ENCODE results near the gene QPCTL. TPM values are rescaled to one million over a fixed set of nuclear protein-coding genes. Genes with fewer than 3 reads are reported as not detected.
A peak's percentile ranks its signal among the peaks of the same experiment; 100 is the strongest.

Gene QPCTL
- total and polyA plus RNA-seq, 2 donors (not counting 1 experiment from before 2014, with no cell fraction given), result 9.4 to 50.9 TPM

DNA sequence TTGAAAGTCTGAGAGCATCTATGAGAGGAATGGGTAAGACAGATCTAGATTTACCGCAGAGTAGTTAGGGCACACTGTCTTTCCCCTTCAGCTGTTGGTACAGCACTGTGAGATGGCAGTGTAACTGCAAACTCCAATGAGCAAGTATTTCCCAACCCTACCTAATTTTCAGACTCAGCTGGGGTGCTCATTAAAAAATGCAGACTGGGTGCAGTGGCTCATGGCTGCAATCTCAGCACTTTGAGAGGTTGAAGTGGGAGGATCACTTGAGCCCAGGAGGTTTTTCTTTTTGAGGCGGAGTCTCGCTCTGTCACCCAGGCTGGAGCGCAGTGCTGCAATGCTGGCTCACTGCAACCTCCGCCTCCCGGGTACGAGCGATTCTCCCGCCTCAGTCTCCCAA is 12.6 kb downstream of the QPCTL start:
- Mint-ChIP-seq H3K27me3 (no peaks in the 10 kb centered on the region), H3K9me3 (ENCODE audit: insufficient read depth) (no peaks in the 10 kb centered on the region), H3K27ac (no peak overlapping the region), H3K4me1 (peaks cover 28% of the 10 kb centered on the region), H3K4me3 (no peak overlapping the region)
- ChIA-PET POLR2A (interaction anchor here (2.0 kb wide), 1 partner anchor 12 kb away, joined by 9 read pairs; no protein-coding TSS in a partner anchor), CTCF (interaction anchor here (0.7 kb wide), 1 partner anchor 12 kb away, joined by 5 read pairs; the partner anchor contains the start of gene QPCTL)
- Histone ChIP-seq H4K20me1 (ENCODE audit: control insufficient read depth, insufficient read depth, low read length, poor library complexity, severe bottlenecking) (no peaks in the 10 kb centered on the region), H3K9me3 (ENCODE audit: control extremely low read depth in 1 of 3, control insufficient read depth in 2 of 3, insufficient read depth in 1 of 3, low read length in 2 of 3) (no peaks in the 10 kb centered on the region), H3K9ac (ENCODE audit: low read length) (no peak overlapping the region), H2AFZ (ENCODE audit: insufficient read depth, low read depth, low read length, poor library complexity, severe bottlenecking) (no peak overlapping the region), H3K79me2 (ENCODE audit: control insufficient read depth, insufficient read depth, low read length) (peaks cover 17% of the 10 kb centered on the region), H3K4me1 (ENCODE audit: control insufficient read depth in 2 of 2, insufficient read depth in 2 of 2, low read length in 2 of 2) (peaks cover 14 to 23% of the 10 kb centered on the region in 2 donors), H3K27me3 (replicated peaks in 1 of 4; ENCODE audit: control extremely low read depth in 1 of 4, control insufficient read depth in 3 of 4, insufficient read depth in 4 of 4, low read length in 3 of 4) (no peaks in the 10 kb centered on the region), H3K27ac (ENCODE audit: low read length in 2 of 2) (no peak overlapping the region), H3K4me3 (ENCODE audit: control extremely low read depth in 1 of 5, extremely low read depth in 1 of 5, insufficient read depth in 1 of 5, low read depth in 2 of 5, low read length in 4 of 5) (no peak overlapping the region), H3K4me2 (replicated peaks; ENCODE audit: low read depth, low read length, poor library complexity, severe bottlenecking) (no peak overlapping the region), H3K36me3 (replicated peaks in 1 of 2; ENCODE audit: control extremely low read depth in 1 of 2, control insufficient read depth in 1 of 2, extremely low read depth in 1 of 2, insufficient read depth in 2 of 2, low read length in 1 of 2) (peaks cover 0 to 12% of the 10 kb centered on the region in 2 experiments)
- WGBS (ENCODE audit: insufficient coverage), result over 99% methylated on average over 8 of the region's 9 CpGs
- intact Hi-C loops (cut with micrococcal nuclease), result no loop called here
- TF ChIP-seq, protein P1, sequence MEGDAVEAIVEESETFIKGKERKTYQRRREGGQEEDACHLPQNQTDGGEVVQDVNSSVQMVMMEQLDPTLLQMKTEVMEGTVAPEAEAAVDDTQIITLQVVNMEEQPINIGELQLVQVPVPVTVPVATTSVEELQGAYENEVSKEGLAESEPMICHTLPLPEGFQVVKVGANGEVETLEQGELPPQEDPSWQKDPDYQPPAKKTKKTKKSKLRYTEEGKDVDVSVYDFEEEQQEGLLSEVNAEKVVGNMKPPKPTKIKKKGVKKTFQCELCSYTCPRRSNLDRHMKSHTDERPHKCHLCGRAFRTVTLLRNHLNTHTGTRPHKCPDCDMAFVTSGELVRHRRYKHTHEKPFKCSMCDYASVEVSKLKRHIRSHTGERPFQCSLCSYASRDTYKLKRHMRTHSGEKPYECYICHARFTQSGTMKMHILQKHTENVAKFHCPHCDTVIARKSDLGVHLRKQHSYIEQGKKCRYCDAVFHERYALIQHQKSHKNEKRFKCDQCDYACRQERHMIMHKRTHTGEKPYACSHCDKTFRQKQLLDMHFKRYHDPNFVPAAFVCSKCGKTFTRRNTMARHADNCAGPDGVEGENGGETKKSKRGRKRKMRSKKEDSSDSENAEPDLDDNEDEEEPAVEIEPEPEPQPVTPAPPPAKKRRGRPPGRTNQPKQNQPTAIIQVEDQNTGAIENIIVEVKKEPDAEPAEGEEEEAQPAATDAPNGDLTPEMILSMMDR (IDR thresholded peaks at IDR 0.05), result no peak
- no peak for TF ChIP-seq EZH2 (IDR thresholded peaks at IDR 0.05; ENCODE audit: borderline replicate concordance, insufficient read depth, low read depth, low read length, poor library complexity, severe bottlenecking)
- ATAC-seq (ENCODE audit: low read depth), result no peak
- no peak for DNase-seq

DNA sequence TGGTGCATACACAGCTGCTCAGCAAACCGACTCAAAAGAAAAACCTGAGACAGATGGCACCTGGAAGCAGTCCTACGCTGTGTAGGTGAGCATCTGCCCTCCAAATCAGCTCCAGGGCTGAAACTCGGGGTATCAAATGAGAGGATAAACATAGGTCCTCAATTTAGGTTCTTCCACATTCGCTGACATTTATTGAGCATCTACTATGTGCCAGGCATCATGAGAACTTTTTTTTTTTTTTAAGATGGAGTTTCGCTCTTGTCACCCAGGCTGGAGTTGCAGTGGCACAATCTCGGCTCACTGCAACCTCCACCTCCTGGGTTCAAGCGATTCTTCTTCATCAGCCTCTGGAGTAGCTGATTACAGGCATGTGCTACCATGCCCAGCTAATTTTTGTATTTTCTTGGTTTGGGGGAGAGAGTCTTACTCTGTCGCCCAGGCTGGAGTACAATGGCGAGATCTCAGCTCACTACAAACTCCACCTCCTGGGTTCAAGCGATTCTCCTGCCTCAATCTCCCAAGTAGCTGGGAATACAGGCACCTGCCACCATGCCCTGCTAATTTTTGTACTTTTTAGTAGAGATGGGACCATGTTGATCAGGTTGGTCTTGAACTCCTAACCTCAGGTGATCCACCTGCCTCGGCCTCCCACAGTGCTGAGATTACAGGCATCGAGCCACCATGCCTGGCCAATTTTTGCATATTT is 13.4 kb downstream of the QPCTL start:
- Histone ChIP-seq H2AFZ (ENCODE audit: insufficient read depth, low read depth, low read length, poor library complexity, severe bottlenecking) (no peak overlapping the region), H3K27ac (ENCODE audit: low read length in 2 of 2) (peak overlapping the region; percentile 63 to 78), H3K9ac (ENCODE audit: low read length) (no peak overlapping the region), H3K36me3 (replicated peaks in 1 of 2; ENCODE audit: control extremely low read depth in 1 of 2, control insufficient read depth in 1 of 2, extremely low read depth in 1 of 2, insufficient read depth in 2 of 2, low read length in 1 of 2) (peaks cover 0 to 12% of the 10 kb centered on the region in 2 experiments), H3K4me2 (replicated peaks; ENCODE audit: low read depth, low read length, poor library complexity, severe bottlenecking) (peak overlapping the region; percentile 55), H3K4me1 (ENCODE audit: control insufficient read depth in 2 of 2, insufficient read depth in 2 of 2, low read length in 2 of 2) (peaks cover 14 to 23% of the 10 kb centered on the region in 2 donors), H4K20me1 (ENCODE audit: control insufficient read depth, insufficient read depth, low read length, poor library complexity, severe bottlenecking) (no peaks in the 10 kb centered on the region), H3K9me3 (ENCODE audit: control extremely low read depth in 1 of 3, control insufficient read depth in 2 of 3, insufficient read depth in 1 of 3, low read length in 2 of 3) (no peaks in the 10 kb centered on the region), H3K79me2 (ENCODE audit: control insufficient read depth, insufficient read depth, low read length) (peaks cover 25% of the 10 kb centered on the region), H3K4me3 (ENCODE audit: control extremely low read depth in 1 of 5, extremely low read depth in 1 of 5, insufficient read depth in 1 of 5, low read depth in 2 of 5, low read length in 4 of 5) (no peak overlapping the region), H3K27me3 (replicated peaks in 1 of 4; ENCODE audit: control extremely low read depth in 1 of 4, control insufficient read depth in 3 of 4, insufficient read depth in 4 of 4, low read length in 3 of 4) (no peaks in the 10 kb centered on the region)
- peak overlapping the region; percentile 41 for H3K4me3 Mint-ChIP-seq
- TF ChIP-seq EZH2 (IDR thresholded peaks at IDR 0.05; ENCODE audit: borderline replicate concordance, insufficient read depth, low read depth, low read length, poor library complexity, severe bottlenecking), result no peak
- TF ChIP-seq, protein P1 (IDR thresholded peaks at IDR 0.05), result no peak
- CTCF ChIA-PET, result interaction anchor here (0.7 to 1.7 kb wide), 3 partner anchors 12 to 24 kb away, joined by 3 to 5 read pairs (median 4); partner anchors contain the start of gene QPCTL
- intact Hi-C loops (cut with micrococcal nuclease), result no loop called here
- H3K27ac Mint-ChIP-seq, result peak overlapping the region; percentile 86
- H3K27me3 Mint-ChIP-seq, result no peaks in the 10 kb centered on the region
- DNase-seq (no peak), ATAC-seq (ENCODE audit: low read depth) (no peak)
- POLR2A ChIA-PET, result interaction anchor here (0.6 to 2.0 kb wide), 2 partner anchors 11 to 15 kb away, joined by 3 to 9 read pairs; no protein-coding TSS in a partner anchor
- H3K4me1 Mint-ChIP-seq, result peaks cover 32% of the 10 kb centered on the region
- WGBS (ENCODE audit: insufficient coverage), result 88% methylated on average over 8 of the region's 12 CpGs
- no peaks in the 10 kb centered on the region for H3K9me3 Mint-ChIP-seq (ENCODE audit: insufficient read depth)

Measured in B cell (primary cell).